Endothelial cell of umbilical vein (primary cell): ENCODE measurements around the gene SLC47A2.

Experiments
- EZH2 ChIP-seq: IDR thresholded peaks from 2 replicates; pipeline ENCODE4 v1.6.1; 2012; ENCODE audit warnings: borderline replicate concordance, low read depth, mild to moderate bottlenecking, moderate library complexity, low read length, inconsistent platforms; ENCODE audit not compliant: severe bottlenecking
- MYC ChIP-seq: IDR thresholded peaks from one replicate; pipeline ENCODE4 v1.6.1; 2011; ENCODE audit warnings: mild to moderate bottlenecking, low read depth, low read length
- POLR2A ChIP-seq: IDR thresholded peaks from 2 replicates; pipeline ENCODE4 v1.6.1; 2012; ENCODE audit warnings: low read depth, mild to moderate bottlenecking, control low read depth, low read length
- TF ChIP-seq, protein P1 (sequence below), 2 donors: IDR thresholded peaks; 1 replicate in 1 of 2; 2 replicates in 1 of 2; pipeline ENCODE4 v1.5.1; 2011; ENCODE audit warnings: low read length in 2 of 2, mild to moderate bottlenecking in 2 of 2, moderate library complexity in 2 of 2, control low read depth in 1 of 2, inconsistent platforms in 1 of 2, low read depth in 1 of 2; ENCODE audit not compliant: insufficient read depth in 1 of 2; ENCODE audit errors: extremely low read depth in 1 of 2
- TF ChIP-seq, protein P2 (sequence below): IDR thresholded peaks from 2 replicates; pipeline ENCODE4 v1.6.1; 2011; ENCODE audit not compliant: insufficient read depth, insufficient read length

DNA sequence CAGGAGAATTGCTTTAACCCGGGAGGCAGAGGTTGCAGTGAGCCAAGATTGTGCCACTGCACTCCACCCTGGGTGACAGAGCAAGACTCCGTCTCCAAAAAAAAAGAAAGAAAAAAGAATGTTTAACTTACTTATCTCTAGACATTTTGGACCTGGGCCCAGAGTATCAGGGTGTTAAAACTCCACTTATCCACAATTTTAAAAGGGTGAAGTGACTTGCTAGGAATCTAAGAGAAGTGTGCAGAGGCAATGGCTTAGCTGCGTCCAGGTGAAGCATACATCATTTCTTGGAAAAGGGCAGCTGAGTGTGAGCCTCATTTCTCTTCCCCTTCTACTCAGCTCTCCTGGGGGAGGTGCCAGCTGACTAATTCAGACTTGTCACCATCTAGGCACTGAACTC lies 42.8 kb downstream of the SLC47A2 start:
- TF ChIP-seq, protein P1, sequence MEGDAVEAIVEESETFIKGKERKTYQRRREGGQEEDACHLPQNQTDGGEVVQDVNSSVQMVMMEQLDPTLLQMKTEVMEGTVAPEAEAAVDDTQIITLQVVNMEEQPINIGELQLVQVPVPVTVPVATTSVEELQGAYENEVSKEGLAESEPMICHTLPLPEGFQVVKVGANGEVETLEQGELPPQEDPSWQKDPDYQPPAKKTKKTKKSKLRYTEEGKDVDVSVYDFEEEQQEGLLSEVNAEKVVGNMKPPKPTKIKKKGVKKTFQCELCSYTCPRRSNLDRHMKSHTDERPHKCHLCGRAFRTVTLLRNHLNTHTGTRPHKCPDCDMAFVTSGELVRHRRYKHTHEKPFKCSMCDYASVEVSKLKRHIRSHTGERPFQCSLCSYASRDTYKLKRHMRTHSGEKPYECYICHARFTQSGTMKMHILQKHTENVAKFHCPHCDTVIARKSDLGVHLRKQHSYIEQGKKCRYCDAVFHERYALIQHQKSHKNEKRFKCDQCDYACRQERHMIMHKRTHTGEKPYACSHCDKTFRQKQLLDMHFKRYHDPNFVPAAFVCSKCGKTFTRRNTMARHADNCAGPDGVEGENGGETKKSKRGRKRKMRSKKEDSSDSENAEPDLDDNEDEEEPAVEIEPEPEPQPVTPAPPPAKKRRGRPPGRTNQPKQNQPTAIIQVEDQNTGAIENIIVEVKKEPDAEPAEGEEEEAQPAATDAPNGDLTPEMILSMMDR (IDR thresholded peaks at IDR 0.05; ENCODE audit: extremely low read depth in 1 of 2, insufficient read depth in 1 of 2, low read depth in 1 of 2, low read length in 2 of 2), result no peak
- TF ChIP-seq POLR2A (no peak), EZH2 (no peak), MYC (no peak)
- TF ChIP-seq, protein P2, sequence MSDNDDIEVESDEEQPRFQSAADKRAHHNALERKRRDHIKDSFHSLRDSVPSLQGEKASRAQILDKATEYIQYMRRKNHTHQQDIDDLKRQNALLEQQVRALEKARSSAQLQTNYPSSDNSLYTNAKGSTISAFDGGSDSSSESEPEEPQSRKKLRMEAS, result no peak
